Gastroesophageal sphincter (tissue), 3 donors: ENCODE measurements around the gene ZKSCAN5.

ENCODE experiments used
- CTCF ChIP-seq, 4 experiments: fragments of 200-600 bp in 2 of 4; fragments of 450-650 bp in 2 of 4; sonication (generic) in 1 of 4; IDR thresholded peaks; one replicate each; pipeline ENCODE4 v1.5.1; 2017 to 2019; ENCODE audit warnings: antibody characterized with exemption in 4 of 4, mild to moderate bottlenecking in 2 of 4, moderate library complexity in 2 of 4
- EP300 ChIP-seq: sonication (generic); formaldehyde crosslinking; IDR thresholded peaks from one replicate; pipeline ENCODE4 v1.6.1; 2017; ENCODE audit warnings: antibody characterized with exemption, mild to moderate bottlenecking
- POLR2A ChIP-seq, 2 donors: fragments of 450-650 bp; IDR thresholded peaks; one replicate each; pipeline ENCODE4 v1.6.1; 2017; ENCODE audit warnings: antibody characterized with exemption in 2 of 2, mild to moderate bottlenecking in 2 of 2, moderate library complexity in 1 of 2
- POLR2AphosphoS5 ChIP-seq: sonication (generic); formaldehyde crosslinking; IDR thresholded peaks from one replicate; pipeline ENCODE4 v1.6.1; 2017; ENCODE audit warnings: antibody characterized with exemption

- TF ChIP-seq CTCF (IDR thresholded peaks at IDR 0.05) (no peak), EP300 (no peak), POLR2AphosphoS5 (no peak), POLR2A (IDR thresholded peaks at IDR 0.05) (no peak)
Observed at GRCh38 chr7:99497766-99498545, 6.5 kb upstream of the ZKSCAN5 start.
